CD4-positive, alpha-beta memory T cell (primary cell): Measurements from ENCODE around the gene ERC1. TPM values are rescaled to one million over a fixed set of nuclear protein-coding genes. Genes with fewer than 3 reads are reported as not detected.
A peak's percentile ranks its signal among the peaks of the same experiment; 100 is the strongest.

Source experiments
- CTCF ChIA-PET: fragments of 350-600 bp; sonication (Branson Sonifier 250); formaldehyde crosslinking; loops from one replicate; lab custom pipeline; 2021; ENCODE audit warnings: inconsistent platforms; ENCODE audit not compliant: partially characterized antibody; lab: Charles Lee
- POLR2A ChIA-PET: fragments of 350-600 bp; sonication (Branson Sonifier 250); formaldehyde crosslinking; loops from one replicate; lab custom pipeline; 2021; ENCODE audit not compliant: partially characterized antibody; lab: Charles Lee
- DNase-seq, 5 donors: peaks; one replicate each; pipeline versions ENCODE4 v3.0.0 to v3.0.0-alpha.2; 2020 to 2022; ENCODE audit warnings: mixed read lengths in 1 of 5
- H3K27ac ChIP-seq: one replicate; pipeline ENCODE4 v1.7.0; 2013; ENCODE audit warnings: low read depth, low read length
- H3K27me3 ChIP-seq: 2 replicates; pipeline ENCODE4 v1.7.0; 2013; ENCODE audit warnings: mild to moderate bottlenecking, low read length, moderate library complexity; ENCODE audit not compliant: insufficient read depth
- H3K36me3 ChIP-seq: 2 replicates; pipeline ENCODE4 v1.7.0; 2013; ENCODE audit warnings: mild to moderate bottlenecking, low read length, moderate library complexity; ENCODE audit not compliant: insufficient read depth
- H3K4me1 ChIP-seq: 2 replicates; pipeline ENCODE4 v1.7.0; 2013; ENCODE audit warnings: mild to moderate bottlenecking, low read length, moderate library complexity; ENCODE audit not compliant: insufficient read depth
- H3K4me3 ChIP-seq, 2 donors: one replicate each; pipeline ENCODE4 v1.7.0; 2013; ENCODE audit warnings: low read length in 2 of 2, mild to moderate bottlenecking in 1 of 2
- H3K9me3 ChIP-seq, 2 donors: one replicate each; pipeline ENCODE4 v1.7.0; 2013; ENCODE audit warnings: low read length in 2 of 2, control low read depth in 1 of 2; ENCODE audit not compliant: control insufficient read depth in 1 of 2
- H3K27ac Mint-ChIP-seq, 7 donors: one replicate each; pipeline ENCODE4 v1.8.0; 2020 to 2021; ENCODE audit warnings: mixed read lengths in 7 of 7, mild to moderate bottlenecking in 6 of 7, inconsistent platforms in 3 of 7, moderate library complexity in 3 of 7
- H3K27me3 Mint-ChIP-seq, 2 donors: one replicate each; pipeline ENCODE4 v1.8.0; 2020 to 2021; ENCODE audit warnings: mixed read lengths in 2 of 2
- H3K36me3 Mint-ChIP-seq, 2 donors: one replicate each; pipeline ENCODE4 v1.8.0; 2020 to 2021; ENCODE audit warnings: mixed read lengths in 2 of 2, inconsistent platforms in 1 of 2, mild to moderate bottlenecking in 1 of 2
- H3K4me1 Mint-ChIP-seq, 4 donors: one replicate each; pipeline ENCODE4 v1.8.0; 2020 to 2021; ENCODE audit warnings: mixed read lengths in 4 of 4, mild to moderate bottlenecking in 1 of 4
- H3K4me3 Mint-ChIP-seq, 8 donors: one replicate each; pipeline ENCODE4 v1.8.0; 2020 to 2021; ENCODE audit warnings: mixed read lengths in 8 of 8, mild to moderate bottlenecking in 7 of 8, moderate library complexity in 6 of 8, inconsistent platforms in 3 of 8
- H3K9me3 Mint-ChIP-seq, 8 donors: one replicate each; pipeline ENCODE4 v1.8.0; 2020 to 2021; ENCODE audit warnings: mixed read lengths in 8 of 8, mild to moderate bottlenecking in 5 of 8, inconsistent platforms in 3 of 8, moderate library complexity in 1 of 8
- intact Hi-C: fragments of 100-400 bp; cut with micrococcal nuclease; formaldehyde crosslinking; loops from one replicate; pipeline ENCODE4 v1.15.1; 2023
- polyA plus RNA-seq, 2 donors: library from polyadenylated mRNA; unstranded; fragments of 300-500 nt; fragmentation: Illumina TruSeq; gene quantifications; one replicate each; pipeline ENCODE4 v1.2.3, GENCODE V29; 2021
- total RNA-seq, 2 experiments: library from RNA; stranded (reverse); gene quantifications; one replicate each; pipeline ENCODE4 v1.2.3, GENCODE V29; 2021

The ERC1 gene
- total and polyA plus RNA-seq, 4 experiments from 2014 or later, result 4.0 to 41.7 (median 28.7) TPM

DNA sequence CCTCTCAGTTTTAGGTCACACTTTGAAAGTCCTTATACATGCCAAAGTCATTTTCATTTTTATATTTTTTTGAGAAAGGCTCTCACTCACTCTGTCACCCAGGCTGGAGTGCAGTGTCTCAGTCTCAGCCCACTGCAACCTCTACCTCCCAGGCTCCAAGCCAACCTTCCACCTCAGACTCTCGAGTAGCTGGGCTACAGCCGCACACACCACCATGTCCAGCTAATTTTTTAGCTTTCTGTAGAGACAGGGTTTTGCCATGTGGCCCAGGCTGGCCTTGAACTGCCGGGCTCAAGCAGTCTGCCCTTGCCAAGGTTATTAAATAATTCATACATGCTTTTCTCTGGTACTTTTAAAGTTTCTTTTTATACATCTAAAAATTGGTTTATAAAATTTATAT, 166.0 kb downstream of the ERC1 start:
- no peaks in the 10 kb centered on the region for H3K4me1 ChIP-seq
- Mint-ChIP-seq H3K4me3 (no peak overlapping the region), H3K4me1 (peaks cover 0 to 4% (median 2%) of the 10 kb centered on the region in 4 donors), H3K9me3 (no peaks in the 10 kb centered on the region), H3K36me3 (peaks cover 21 to 35% of the 10 kb centered on the region in 2 donors), H3K27me3 (no peaks in the 10 kb centered on the region), H3K27ac (no peak overlapping the region)
- intact Hi-C loops, result no loop called here
- ChIA-PET CTCF (no interaction called here), POLR2A (no interaction called here)
- no peaks in the 10 kb centered on the region for H3K9me3 ChIP-seq
- H3K4me3 ChIP-seq, result no peak overlapping the region
- no peaks in the 10 kb centered on the region for H3K36me3 ChIP-seq
- no peak for DNase-seq
- H3K27ac ChIP-seq, result no peak overlapping the region
- H3K27me3 ChIP-seq, result no peaks in the 10 kb centered on the region

GRCh38 chr12:1161197-1161596, 170.2 kb downstream of the ERC1 start:
- no peaks in the 10 kb centered on the region for H3K9me3 ChIP-seq
- no peak overlapping the region for H3K27ac ChIP-seq
- DNase-seq, result no peak
- ChIA-PET CTCF (no interaction called here), POLR2A (no interaction called here)
- H3K27me3 Mint-ChIP-seq, result no peaks in the 10 kb centered on the region
- H3K4me3 Mint-ChIP-seq, result no peak overlapping the region
- peaks cover 7 to 24% of the 10 kb centered on the region in 2 donors for H3K36me3 Mint-ChIP-seq
- H3K27me3 ChIP-seq, result no peaks in the 10 kb centered on the region
- peaks cover 0 to 7% (median 4%) of the 10 kb centered on the region in 4 donors for H3K4me1 Mint-ChIP-seq
- no peak overlapping the region for H3K4me3 ChIP-seq
- H3K9me3 Mint-ChIP-seq, result no peaks in the 10 kb centered on the region
- no peaks in the 10 kb centered on the region for H3K36me3 ChIP-seq
- no peak overlapping the region for H3K27ac Mint-ChIP-seq
- no peaks in the 10 kb centered on the region for H3K4me1 ChIP-seq
- intact Hi-C loops, result no loop called here

- no peaks in the 10 kb centered on the region for H3K9me3 Mint-ChIP-seq
- ChIA-PET CTCF (no interaction called here), POLR2A (interaction anchor here (0.7 kb wide), 1 partner anchor 154 kb away, joined by 3 read pairs; no protein-coding TSS in a partner anchor)
- H3K4me3 Mint-ChIP-seq, result no peak overlapping the region
- no peak overlapping the region for H3K27ac Mint-ChIP-seq
- Histone ChIP-seq H3K9me3 (no peaks in the 10 kb centered on the region), H3K27me3 (no peaks in the 10 kb centered on the region), H3K4me1 (no peaks in the 10 kb centered on the region), H3K27ac (no peak overlapping the region), H3K36me3 (no peaks in the 10 kb centered on the region), H3K4me3 (no peak overlapping the region)
- H3K36me3 Mint-ChIP-seq, result peaks cover 10 to 33% of the 10 kb centered on the region in 2 donors
- intact Hi-C loops, result no loop called here
- peaks cover 0 to 10% (median 4%) of the 10 kb centered on the region in 4 donors for H3K4me1 Mint-ChIP-seq
- no peak for DNase-seq
- H3K27me3 Mint-ChIP-seq, result no peaks in the 10 kb centered on the region
Measured at GRCh38 chr12:1162081-1162760, 171.2 kb downstream of the ERC1 start.

GRCh38 chr12:1167784-1168183, 176.8 kb downstream of the ERC1 start:
- no peaks in the 10 kb centered on the region for H3K27me3 ChIP-seq
- POLR2A ChIA-PET, result no interaction called here
- no peaks in the 10 kb centered on the region for H3K9me3 ChIP-seq
- no peak for DNase-seq
- H3K4me1 ChIP-seq, result no peaks in the 10 kb centered on the region
- no peaks in the 10 kb centered on the region for H3K9me3 Mint-ChIP-seq
- no peak overlapping the region for H3K27ac Mint-ChIP-seq
- CTCF ChIA-PET, result no interaction called here
- no peaks in the 10 kb centered on the region for H3K36me3 ChIP-seq
- H3K36me3 Mint-ChIP-seq, result peaks cover 12 to 23% of the 10 kb centered on the region in 2 donors
- H3K27ac ChIP-seq, result no peak overlapping the region
- H3K27me3 Mint-ChIP-seq, result no peaks in the 10 kb centered on the region
- intact Hi-C loops, result no loop called here
- no peak overlapping the region for H3K4me3 Mint-ChIP-seq
- peaks cover 0 to 6% (median 3%) of the 10 kb centered on the region in 4 donors for H3K4me1 Mint-ChIP-seq
- H3K4me3 ChIP-seq, result no peak overlapping the region

DNA sequence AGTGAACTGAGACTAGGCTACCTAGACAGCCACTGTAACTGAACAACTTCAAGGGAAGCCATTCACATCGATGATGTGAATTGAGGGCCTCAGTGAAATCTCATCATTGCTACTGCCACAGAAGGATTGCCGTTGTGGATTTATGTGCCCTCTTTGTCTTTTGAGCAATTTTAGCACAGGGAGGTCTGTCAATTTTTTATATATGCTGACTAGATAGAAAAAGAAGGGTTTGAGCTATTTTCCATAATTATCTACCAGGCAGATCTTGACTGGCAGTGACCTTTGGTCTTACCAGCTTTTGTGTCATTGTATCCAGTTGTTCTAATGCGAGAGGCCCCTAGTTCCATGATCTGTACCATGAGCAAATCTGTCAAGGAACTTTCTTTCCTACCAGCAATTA, 179.4 kb downstream of the ERC1 start:
- H3K9me3 ChIP-seq, result no peaks in the 10 kb centered on the region
- intact Hi-C loops, result no loop called here
- Mint-ChIP-seq H3K4me1 (peaks cover 7 to 10% (median 9%) of the 10 kb centered on the region in 4 donors), H3K4me3 (no peak overlapping the region), H3K27ac (no peak overlapping the region), H3K36me3 (peaks cover 17% of the 10 kb centered on the region in 2 donors), H3K9me3 (no peaks in the 10 kb centered on the region), H3K27me3 (no peaks in the 10 kb centered on the region)
- no peaks in the 10 kb centered on the region for H3K4me1 ChIP-seq
- no peaks in the 10 kb centered on the region for H3K36me3 ChIP-seq
- DNase-seq, result no peak
- ChIA-PET POLR2A (interaction anchor here (1.3 kb wide), 1 partner anchor 53 kb away, joined by 5 read pairs; no protein-coding TSS in a partner anchor), CTCF (no interaction called here)
- no peak overlapping the region for H3K27ac ChIP-seq
- H3K4me3 ChIP-seq, result no peak overlapping the region
- no peaks in the 10 kb centered on the region for H3K27me3 ChIP-seq

DNA sequence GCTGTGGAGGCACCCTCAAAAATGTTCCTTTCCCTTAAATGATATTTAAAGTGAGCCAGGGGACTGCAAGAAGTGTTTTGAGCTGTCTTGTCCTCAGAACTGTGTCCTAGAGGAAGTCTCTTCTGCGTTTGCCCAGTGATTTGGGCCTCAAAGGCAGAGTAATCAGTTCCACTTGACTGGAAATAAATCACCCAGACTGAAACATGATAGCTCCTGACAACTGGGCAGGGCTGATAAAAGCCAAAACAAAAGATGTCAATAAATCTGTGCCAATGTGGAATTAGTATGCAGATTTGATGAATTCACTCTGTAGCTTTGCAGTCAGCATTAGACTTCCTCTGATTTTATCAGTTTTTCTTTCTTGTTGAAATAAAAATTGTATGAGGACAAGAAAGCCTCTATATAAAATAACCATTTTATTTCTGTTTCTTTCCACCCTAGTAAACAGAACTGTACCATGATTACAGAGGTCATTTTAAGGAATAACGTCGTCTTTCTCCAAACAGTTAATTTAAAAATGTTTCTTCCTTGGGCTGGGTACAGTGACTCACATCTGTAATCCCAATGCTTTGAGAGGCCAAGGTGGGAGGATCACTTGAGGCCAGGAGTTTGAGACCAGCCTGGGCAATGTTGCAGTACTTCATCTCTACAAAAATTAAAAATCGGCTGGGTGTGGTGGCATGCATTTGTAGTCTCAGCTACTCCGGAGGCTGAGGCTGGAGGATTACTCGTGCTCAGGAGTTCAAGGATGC, 180.8 kb downstream of the ERC1 start:
- H3K4me1 Mint-ChIP-seq, result peaks cover 3 to 10% (median 6%) of the 10 kb centered on the region in 4 donors
- POLR2A ChIA-PET, result no interaction called here
- Histone ChIP-seq H3K27me3 (no peaks in the 10 kb centered on the region), H3K36me3 (no peaks in the 10 kb centered on the region), H3K27ac (no peak overlapping the region), H3K4me1 (no peaks in the 10 kb centered on the region), H3K9me3 (no peaks in the 10 kb centered on the region), H3K4me3 (no peak overlapping the region)
- H3K9me3 Mint-ChIP-seq, result no peaks in the 10 kb centered on the region
- intact Hi-C loops, result no loop called here
- H3K36me3 Mint-ChIP-seq, result peaks cover 13 to 21% of the 10 kb centered on the region in 2 donors
- no peaks in the 10 kb centered on the region for H3K27me3 Mint-ChIP-seq
- no peak overlapping the region for H3K4me3 Mint-ChIP-seq
- CTCF ChIA-PET, result interaction anchor here (0.8 to 1.1 kb wide), 2 partner anchors 54 to 411 kb away, joined by 3 read pairs; no protein-coding TSS in a partner anchor
- H3K27ac Mint-ChIP-seq, result no peak overlapping the region
- no peak for DNase-seq

- no peak overlapping the region for H3K27ac ChIP-seq
- H3K4me3 Mint-ChIP-seq, result peak overlapping the region; percentile 57 to 78 (median 72)
- H3K4me1 ChIP-seq, result no peaks in the 10 kb centered on the region
- ChIA-PET POLR2A (no interaction called here), CTCF (no interaction called here)
- intact Hi-C loops, result no loop called here
- no peaks in the 10 kb centered on the region for H3K27me3 ChIP-seq
- H3K27ac Mint-ChIP-seq, result peak overlapping the region in 3 of 7 donors; percentile 18 to 72 (median 51)
- H3K36me3 Mint-ChIP-seq, result peaks cover 17 to 18% of the 10 kb centered on the region in 2 donors
- DNase-seq, result peak in 2 of 5 donors; percentile 6 to 7
- no peaks in the 10 kb centered on the region for H3K36me3 ChIP-seq
- peaks cover 3 to 10% (median 6%) of the 10 kb centered on the region in 4 donors for H3K4me1 Mint-ChIP-seq
- H3K27me3 Mint-ChIP-seq, result no peaks in the 10 kb centered on the region
- H3K9me3 ChIP-seq, result no peaks in the 10 kb centered on the region
- H3K4me3 ChIP-seq, result no peak overlapping the region
- no peaks in the 10 kb centered on the region for H3K9me3 Mint-ChIP-seq
Measured at GRCh38 chr12:1173781-1174617, 183.0 kb downstream of the ERC1 start.
